SK-N-SH (cell line): ENCODE measurements around the gene GALNT16. TPM values are rescaled to one million over a fixed set of nuclear protein-coding genes. Genes with fewer than 3 reads are reported as not detected.

Experiments used
- CTCF ChIA-PET: fragments of 300-600, 350-600 bp; formaldehyde crosslinking; extraction: SDS; loops from one replicate; lab custom pipeline; 2021; lab: Yijun Ruan, JAX
- POLR2A ChIA-PET: fragments of 350-600 bp; sonication (Branson Sonifier 250); formaldehyde crosslinking; extraction: SDS; loops from one replicate; lab custom pipeline; 2020; ENCODE audit warnings: antibody characterized with exemption, inconsistent platforms; lab: Yijun Ruan, JAX
- DNase-seq: peaks from one replicate; pipeline ENCODE4 v3.0.0; 2012
- H2AFZ ChIP-seq: fragments of 200-600 bp; sonication (generic); 2 replicates; pipeline ENCODE4 v1.8.1; 2016; ENCODE audit warnings: antibody characterized with exemption, mild to moderate bottlenecking, low read depth
- H3F3A ChIP-seq: fragments of 200-600 bp; sonication (generic); replicated peaks from 2 replicates; pipeline ENCODE3; 2016; ENCODE audit warnings: antibody characterized with exemption, mild to moderate bottlenecking; ENCODE audit not compliant: insufficient read depth
- H3K27ac ChIP-seq, 2 experiments: fragments of 200-500 bp in 1 of 2; fragments of 200-600 bp in 1 of 2; sonication (Bioruptor generic) in 1 of 2; sonication (generic), shearing (Covaris generic) in 1 of 2; 2 replicates each; pipeline versions ENCODE4 v1.5.1 to v1.6.1; 2014 to 2016; ENCODE audit warnings: low read depth in 2 of 2, inconsistent platforms in 1 of 2, low read length in 1 of 2, mild to moderate bottlenecking in 1 of 2, mixed read lengths in 1 of 2
- H3K27me3 ChIP-seq: fragments of 200-600 bp; sonication (generic), shearing (Covaris generic); 2 replicates; pipeline ENCODE4 v1.6.1; 2016; ENCODE audit warnings: mixed run types; ENCODE audit not compliant: insufficient read depth
- H3K36me3 ChIP-seq, 2 experiments: fragments of 200-500 bp in 1 of 2; fragments of 200-600 bp in 1 of 2; sonication (Bioruptor generic) in 1 of 2; sonication (generic) in 1 of 2; replicated peaks in 1 of 2; 2 replicates each; pipeline versions ENCODE3 to v1.5.1; 2014 to 2016; ENCODE audit warnings: low read length in 1 of 2, mild to moderate bottlenecking in 1 of 2; ENCODE audit not compliant: insufficient read depth in 2 of 2, control insufficient read depth in 1 of 2
- H3K4me1 ChIP-seq, 2 experiments: fragments of 200-500 bp in 1 of 2; fragments of 200-600 bp in 1 of 2; sonication (Bioruptor generic) in 1 of 2; sonication (generic), shearing (Covaris generic) in 1 of 2; 2 replicates each; pipeline versions ENCODE4 v1.5.1 to v1.6.1; 2014 to 2016; ENCODE audit warnings: low read depth in 1 of 2, low read length in 1 of 2, mixed run types in 1 of 2; ENCODE audit not compliant: insufficient read depth in 2 of 2, control insufficient read depth in 1 of 2
- H3K4me2 ChIP-seq: fragments of 200-600 bp; sonication (generic), shearing (Covaris generic); 2 replicates; pipeline ENCODE4 v1.6.1; 2017; ENCODE audit warnings: mixed run types
- H3K4me3 ChIP-seq, 2 experiments: fragments of 200-500 bp in 1 of 2; fragments of 200-600 bp in 1 of 2; sonication (Bioruptor generic) in 1 of 2; sonication (generic), shearing (Covaris generic) in 1 of 2; 2 replicates each; pipeline versions ENCODE4 v1.5.1 to v1.8.1; 2014 to 2016; ENCODE audit warnings: low read depth in 2 of 2, inconsistent platforms in 1 of 2, low read length in 1 of 2, mild to moderate bottlenecking in 1 of 2, mixed read lengths in 1 of 2, moderate library complexity in 1 of 2
- H3K79me2 ChIP-seq: fragments of 200-600 bp; sonication (generic); 2 replicates; pipeline ENCODE4 v1.8.1; 2017; ENCODE audit warnings: mild to moderate bottlenecking; ENCODE audit not compliant: insufficient read depth
- H3K9ac ChIP-seq: fragments of 200-600 bp; sonication (generic); 2 replicates; pipeline ENCODE4 v1.6.1; 2017; ENCODE audit warnings: mixed run types
- H3K9me2 ChIP-seq: fragments of 200-600 bp; sonication (generic); 2 replicates; pipeline ENCODE4 v1.6.1; 2017; ENCODE audit warnings: mixed run types
- H3K9me3 ChIP-seq: fragments of 200-600 bp; sonication (generic); 2 replicates; pipeline ENCODE4 v1.6.1; 2017; ENCODE audit warnings: mixed run types, mild to moderate bottlenecking, moderate library complexity
- H4K20me1 ChIP-seq: fragments of 200-600 bp; sonication (generic); 2 replicates; pipeline ENCODE4 v1.6.1; 2017; ENCODE audit warnings: mild to moderate bottlenecking, mixed run types; ENCODE audit not compliant: insufficient read depth
- ELF1 ChIP-seq: IDR thresholded peaks from 2 replicates; pipeline ENCODE4 v1.4.0; 2012
- EZH2phosphoT487 ChIP-seq: fragments of 200-600 bp; sonication (generic); IDR thresholded peaks from 2 replicates; pipeline ENCODE4 v1.6.1; 2017; ENCODE audit warnings: low read depth, mixed run types, mild to moderate bottlenecking, antibody characterized with exemption, moderate library complexity, borderline replicate concordance
- FOSL2 ChIP-seq: IDR thresholded peaks from 2 replicates; pipeline ENCODE4 v1.4.0; 2012; ENCODE audit warnings: low read depth, mild to moderate bottlenecking, moderate library complexity, borderline replicate concordance
- GABPA ChIP-seq: IDR thresholded peaks from 2 replicates; pipeline ENCODE4 v1.4.0; 2012; ENCODE audit warnings: low read depth, mild to moderate bottlenecking
- GATA2 ChIP-seq: sonication (generic); formaldehyde crosslinking; IDR thresholded peaks from 2 replicates; pipeline ENCODE4 v1.5.0; 2020; ENCODE audit warnings: mild to moderate bottlenecking, missing genetic modification reagents
- PBX3 ChIP-seq: IDR thresholded peaks from 2 replicates; pipeline ENCODE4; 2012
- RAD21 ChIP-seq: IDR thresholded peaks from 2 replicates; pipeline ENCODE4 v1.6.1; 2012; ENCODE audit warnings: mild to moderate bottlenecking, low read length
- RFX5 ChIP-seq: IDR thresholded peaks from 2 replicates; pipeline ENCODE4 v1.6.1; 2012; ENCODE audit warnings: mild to moderate bottlenecking, improper control_type of control experiment, low read length
- YY1 ChIP-seq: IDR thresholded peaks from 2 replicates; pipeline ENCODE4 v1.4.0; 2012; ENCODE audit warnings: low read depth, mild to moderate bottlenecking
- WGBS: methylation state at CpG from one replicate; pipeline ENCODE4 v1.1.6; 2017; ENCODE audit warnings: low lambda C conversion rate; 5-methylcytosine and 5-hydroxymethylcytosine counted together
- polyA plus RNA-seq, 3 experiments: library from polyadenylated mRNA; depleted of rRNA; stranded (reverse); fragments of >200 nt; gene quantifications; 2 replicates each; pipeline ENCODE4 v1.2.3, GENCODE V29; 2012
- TF ChIP-seq, protein P1 (sequence below): IDR thresholded peaks from 2 replicates; pipeline ENCODE4 v1.4.0; 2012; ENCODE audit warnings: low read depth

GALNT16 gene
- polyA plus RNA-seq, 1 of the 3 experiments (the other 2 are of a cell fraction), result 17.0 TPM

- no peak for DNase-seq
- ChIA-PET POLR2A (no interaction called here), CTCF (interaction anchor here (0.6 to 1.3 kb wide), 4 partner anchors 10 to 88 kb away, joined by 3 read pairs; no protein-coding TSS in a partner anchor)
- H3K9me2 ChIP-seq, result no peaks in the 10 kb centered on the region
- H3K27ac ChIP-seq, result no peak overlapping the region
- no peaks in the 10 kb centered on the region for H3K36me3 ChIP-seq
- no peaks in the 10 kb centered on the region for H4K20me1 ChIP-seq
- no peak overlapping the region for H3K9ac ChIP-seq
- H3F3A ChIP-seq, result no peaks in the 10 kb centered on the region
- no peaks in the 10 kb centered on the region for H3K27me3 ChIP-seq
- no peak overlapping the region for H3K4me2 ChIP-seq
- TF ChIP-seq EZH2phosphoT487, result no peak
- no peak for TF ChIP-seq YY1
- no peak for TF ChIP-seq GATA2 (CRISPR knock-in tag)
- TF ChIP-seq, protein P1, sequence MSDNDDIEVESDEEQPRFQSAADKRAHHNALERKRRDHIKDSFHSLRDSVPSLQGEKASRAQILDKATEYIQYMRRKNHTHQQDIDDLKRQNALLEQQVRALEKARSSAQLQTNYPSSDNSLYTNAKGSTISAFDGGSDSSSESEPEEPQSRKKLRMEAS, result no peak
- no peaks in the 10 kb centered on the region for H3K79me2 ChIP-seq
- H3K4me3 ChIP-seq, result no peak overlapping the region
- WGBS, result 39% methylated on average over 2 of the region's 4 CpGs
- H3K9me3 ChIP-seq, result no peaks in the 10 kb centered on the region
- H3K4me1 ChIP-seq, result no peaks in the 10 kb centered on the region
- H2AFZ ChIP-seq, result no peak overlapping the region
Observed at GRCh38 chr14:69331206-69331605, 71.2 kb downstream of the GALNT16 start.

DNA sequence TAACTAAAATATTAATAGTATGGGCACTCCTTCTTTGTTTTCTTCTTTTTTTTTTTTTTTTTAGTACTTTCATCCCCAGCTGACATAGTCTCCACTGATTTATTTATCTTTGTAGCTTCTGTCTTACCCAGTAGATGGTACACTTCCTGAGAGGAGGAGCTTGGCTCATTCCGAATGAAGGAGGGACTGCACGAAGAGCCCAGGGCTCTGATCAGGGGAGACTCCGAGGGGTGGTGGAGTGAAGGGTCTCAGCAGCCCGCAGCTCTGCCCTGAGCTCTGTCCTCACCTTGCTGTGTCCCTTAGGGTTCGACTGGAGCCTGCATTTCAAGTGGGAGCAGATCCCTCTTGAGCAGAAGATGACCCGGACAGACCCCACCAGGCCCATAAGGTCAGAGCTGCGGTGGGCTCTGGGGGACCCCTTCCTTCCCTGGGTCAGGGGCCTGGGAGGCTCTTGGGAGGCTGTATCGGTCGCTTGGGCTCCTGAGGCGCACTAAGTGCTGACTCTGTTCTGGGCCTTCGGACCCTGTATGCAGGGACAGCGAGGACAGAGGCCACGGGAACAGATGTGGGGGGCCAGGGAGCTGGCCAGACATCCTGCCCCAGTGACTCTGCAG lies 72.9 kb downstream of the GALNT16 start:
- H2AFZ ChIP-seq, result no peak overlapping the region
- H3K4me1 ChIP-seq, result no peaks in the 10 kb centered on the region
- H3K9me2 ChIP-seq, result no peaks in the 10 kb centered on the region
- no peaks in the 10 kb centered on the region for H4K20me1 ChIP-seq
- H3K4me3 ChIP-seq, result no peak overlapping the region
- DNase-seq, result no peak
- no peaks in the 10 kb centered on the region for H3F3A ChIP-seq
- no peaks in the 10 kb centered on the region for H3K27me3 ChIP-seq
- no peak overlapping the region for H3K4me2 ChIP-seq
- H3K27ac ChIP-seq, result no peak overlapping the region
- 68% methylated on average over 5 of the region's 13 CpGs for WGBS
- no peaks in the 10 kb centered on the region for H3K79me2 ChIP-seq
- POLR2A ChIA-PET, result interaction anchor here (0.6 kb wide), 1 partner anchor 22 kb away, joined by 3 read pairs; no protein-coding TSS in a partner anchor
- H3K9ac ChIP-seq, result no peak overlapping the region
- CTCF ChIA-PET, result interaction anchor here (0.6 to 1.5 kb wide), 4 partner anchors 9 to 225 kb away, joined by 3 to 4 read pairs (median 4); no protein-coding TSS in a partner anchor
- TF ChIP-seq ELF1, result no peak
- TF ChIP-seq RFX5, result no peak
- no peak for TF ChIP-seq RAD21
- TF ChIP-seq, all 33 proteins: peak for 0
- Histone ChIP-seq H3K36me3 (no peaks in the 10 kb centered on the region), H3K9me3 (no peaks in the 10 kb centered on the region)

DNA sequence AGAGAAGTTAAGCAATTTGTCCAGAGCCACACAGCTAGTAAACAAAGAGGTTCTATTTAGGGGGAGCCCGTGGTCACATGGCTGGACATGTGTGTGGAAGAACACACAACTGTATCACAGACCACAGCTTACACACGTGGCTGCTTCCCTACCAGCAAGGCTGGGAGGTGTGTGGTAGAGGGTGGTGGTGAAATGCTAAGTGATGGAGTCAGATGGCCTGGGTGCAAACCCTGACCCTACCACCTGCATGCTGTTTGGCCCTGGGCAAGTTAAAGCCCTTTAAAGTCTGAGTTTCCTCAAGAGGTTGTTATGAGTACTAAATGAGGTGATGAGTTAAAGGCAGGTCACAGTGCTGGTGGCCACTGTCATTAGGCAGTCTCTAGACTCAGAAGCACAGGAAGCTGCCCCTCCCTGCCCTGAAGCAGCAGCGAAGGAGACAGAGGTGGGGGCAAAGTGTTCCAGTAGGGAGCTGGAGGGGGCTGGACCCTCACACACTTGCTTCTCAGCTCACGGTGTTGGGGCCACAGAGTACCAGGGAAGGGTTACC lies 73.9 kb downstream of the GALNT16 start:
- TF ChIP-seq PBX3, result no peak
- TF ChIP-seq FOSL2, result no peak
- TF ChIP-seq GABPA, result no peak

More for the DNA sequence above, 73.9 kb downstream of the GALNT16 start:
- Histone ChIP-seq H3K9ac (no peak overlapping the region), H3K4me2 (no peak overlapping the region), H2AFZ (no peak overlapping the region), H3K36me3 (no peaks in the 10 kb centered on the region), H3K9me3 (no peaks in the 10 kb centered on the region), H3K9me2 (no peaks in the 10 kb centered on the region), H3K4me1 (no peaks in the 10 kb centered on the region), H3F3A (no peaks in the 10 kb centered on the region), H4K20me1 (no peaks in the 10 kb centered on the region), H3K79me2 (no peaks in the 10 kb centered on the region), H3K27ac (no peak overlapping the region), H3K27me3 (no peaks in the 10 kb centered on the region), H3K4me3 (no peak overlapping the region)
- no peak for DNase-seq
- ChIA-PET POLR2A (interaction anchor here (0.6 kb wide), 1 partner anchor 21 kb away, joined by 3 read pairs; no protein-coding TSS in a partner anchor), CTCF (interaction anchor here (0.9 kb wide), 1 partner anchor 8 kb away, joined by 4 read pairs; no protein-coding TSS in a partner anchor)
- WGBS, result 65% methylated on average over 3 of the region's 4 CpGs
